Suprapubic skin (tissue), 4 donors: Measurements from ENCODE around the gene LRRN2. TPM values are rescaled to one million over a fixed set of nuclear protein-coding genes. Genes with fewer than 3 reads are reported as not detected.
"Not testable (repeated sequence)": the region's sequence is repeated elsewhere in the genome, so short reads cannot be mapped to it uniquely, and the experiment has no call there.

Experiments used
- DNase-seq, 2 donors: peaks; one replicate each; pipeline ENCODE4 v3.0.0-alpha.2; 2019; ENCODE audit warnings: low spot score in 2 of 2
- H3K27ac ChIP-seq: fragments of 200-600 bp; sonication (generic); one replicate; pipeline ENCODE4 v1.5.1; 2019
- H3K27me3 ChIP-seq: fragments of 200-600 bp; sonication (generic); one replicate; pipeline ENCODE4 v1.5.1; 2019
- H3K36me3 ChIP-seq: fragments of 200-600 bp; sonication (generic); one replicate; pipeline ENCODE4 v1.5.1; 2019
- H3K4me1 ChIP-seq: fragments of 200-600 bp; sonication (generic); one replicate; pipeline ENCODE4 v1.5.1; 2019
- H3K4me3 ChIP-seq: fragments of 200-600 bp; sonication (generic); one replicate; pipeline ENCODE4 v1.5.1; 2019; ENCODE audit warnings: mild to moderate bottlenecking
- H3K9me3 ChIP-seq: fragments of 200-600 bp; sonication (generic); one replicate; pipeline ENCODE4 v1.5.1; 2019
- CTCF ChIP-seq, 2 donors: fragments of 200-600 bp in 1 of 2; fragments of 450-650 bp in 1 of 2; sonication (generic) in 1 of 2; IDR thresholded peaks; one replicate each; pipeline ENCODE4 v1.5.1; 2016 to 2019; ENCODE audit warnings: antibody characterized with exemption in 2 of 2, mild to moderate bottlenecking in 1 of 2, moderate library complexity in 1 of 2
- EP300 ChIP-seq: sonication (generic); formaldehyde crosslinking; IDR thresholded peaks from one replicate; pipeline ENCODE4 v1.6.1; 2017; ENCODE audit warnings: antibody characterized with exemption
- POLR2A ChIP-seq, 2 donors: fragments of 450-650 bp; IDR thresholded peaks; one replicate each; pipeline ENCODE4 v1.6.1; 2017; ENCODE audit warnings: antibody characterized with exemption in 2 of 2, mild to moderate bottlenecking in 2 of 2, moderate library complexity in 2 of 2
- POLR2AphosphoS5 ChIP-seq, 3 donors: sonication (generic); formaldehyde crosslinking; IDR thresholded peaks; one replicate each; pipeline ENCODE4 v1.6.1; 2017; ENCODE audit warnings: antibody characterized with exemption in 3 of 3
- WGBS: methylation state at CpG from one replicate; pipeline ENCODE4 v1.1.5; 2018; 5-methylcytosine and 5-hydroxymethylcytosine counted together
- total RNA-seq, 4 donors: library from RNA; depleted of rRNA; stranded (reverse); fragments of >200 nt; gene quantifications; one replicate each; pipeline ENCODE4 v1.1.0, GENCODE V29; 2016

LRRN2 gene
- total RNA-seq, 4 donors from 2014 or later, result 0.19 to 0.85 (median 0.27) TPM

DNA sequence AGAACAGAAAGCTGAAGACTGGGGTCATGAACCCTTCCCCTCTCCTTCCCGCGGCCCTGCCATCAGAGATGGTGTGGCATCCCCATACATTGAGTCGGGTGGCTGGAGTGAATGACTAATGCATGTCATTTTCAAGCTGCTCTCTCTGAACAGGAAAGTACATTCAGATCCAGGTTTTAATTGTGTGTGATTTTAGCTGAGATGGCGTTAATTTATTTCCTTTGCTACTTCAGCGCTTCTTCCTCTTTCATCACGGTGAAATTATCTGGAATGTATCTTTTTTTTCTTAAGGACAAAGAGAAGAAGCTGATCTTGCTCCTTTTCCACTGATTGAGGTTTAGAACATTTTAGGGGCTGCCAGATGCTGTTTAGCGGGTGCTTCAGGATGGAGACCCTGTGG lies 8.6 kb upstream of the LRRN2 start:
- TF ChIP-seq POLR2A (IDR thresholded peaks at IDR 0.05) (no peak), CTCF (IDR thresholded peaks at IDR 0.05) (no peak), POLR2AphosphoS5 (IDR thresholded peaks at IDR 0.05) (no peak), EP300 (no peak)
- H3K9me3 ChIP-seq, result no peaks in the 10 kb centered on the region
- H3K27me3 ChIP-seq, result no peaks in the 10 kb centered on the region
- peaks cover 7% of the 10 kb centered on the region for H3K4me1 ChIP-seq
- no peak overlapping the region for H3K27ac ChIP-seq
- no peak overlapping the region for H3K4me3 ChIP-seq
- 79% methylated on average over 7 of the region's 7 CpGs for WGBS
- no peaks in the 10 kb centered on the region for H3K36me3 ChIP-seq
- no peak for DNase-seq

GRCh38 chr1:204692841-204693356 lies 7.4 kb upstream of the LRRN2 start:
- peaks cover 5% of the 10 kb centered on the region for H3K27me3 ChIP-seq
- no peak for DNase-seq
- no peaks in the 10 kb centered on the region for H3K36me3 ChIP-seq
- H3K27ac ChIP-seq, result no peak overlapping the region
- peaks cover 4% of the 10 kb centered on the region for H3K4me1 ChIP-seq
- H3K4me3 ChIP-seq, result no peak overlapping the region
- WGBS, result 58% methylated on average over 7 of the region's 7 CpGs
- TF ChIP-seq EP300 (no peak), POLR2A (IDR thresholded peaks at IDR 0.05) (no peak), POLR2AphosphoS5 (IDR thresholded peaks at IDR 0.05) (no peak), CTCF (IDR thresholded peaks at IDR 0.05) (no peak)
- H3K9me3 ChIP-seq, result no peaks in the 10 kb centered on the region

- H3K9me3 ChIP-seq, result no peaks in the 10 kb centered on the region
- no peak for TF ChIP-seq CTCF (IDR thresholded peaks at IDR 0.05)
- no peaks in the 10 kb centered on the region for H3K4me1 ChIP-seq
- H3K27ac ChIP-seq, result no peak overlapping the region
- H3K4me3 ChIP-seq, result no peak overlapping the region
- H3K36me3 ChIP-seq, result no peaks in the 10 kb centered on the region
- DNase-seq, result no peak
- WGBS, result 90% methylated on average over 1 of the region's 1 CpG
- H3K27me3 ChIP-seq, result peaks cover 5% of the 10 kb centered on the region
These were observed 6.8 kb upstream of the LRRN2 start for GRCh38 chr1:204692325-204692840.

DNA sequence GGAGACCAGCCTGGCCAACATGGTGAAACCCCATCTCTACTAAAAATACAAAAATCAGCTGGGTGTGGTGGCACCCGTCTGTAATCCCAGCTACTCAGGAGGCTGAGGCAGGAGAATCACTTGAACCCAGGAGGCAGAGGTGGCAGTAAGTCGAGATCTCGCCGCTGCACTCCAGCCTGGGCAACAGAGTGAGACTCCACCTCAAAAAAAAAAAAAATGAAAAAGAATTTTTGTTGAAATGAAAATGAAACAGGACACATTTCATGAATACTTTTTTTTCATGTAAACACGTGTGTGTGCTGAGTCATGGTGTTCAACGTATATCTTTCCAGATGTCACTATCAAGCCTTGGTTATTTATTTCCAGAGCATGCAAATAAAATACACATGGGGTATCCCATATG lies 5.8 kb upstream of the LRRN2 start:
- not testable (repeated sequence) for H3K36me3 ChIP-seq, H3K4me1 ChIP-seq, H3K9me3 ChIP-seq, DNase-seq, H3K4me3 ChIP-seq, H3K27ac ChIP-seq
- peaks cover 11% of the 10 kb centered on the region for H3K27me3 ChIP-seq
- 49% methylated on average over 6 of the region's 6 CpGs for WGBS

DNA sequence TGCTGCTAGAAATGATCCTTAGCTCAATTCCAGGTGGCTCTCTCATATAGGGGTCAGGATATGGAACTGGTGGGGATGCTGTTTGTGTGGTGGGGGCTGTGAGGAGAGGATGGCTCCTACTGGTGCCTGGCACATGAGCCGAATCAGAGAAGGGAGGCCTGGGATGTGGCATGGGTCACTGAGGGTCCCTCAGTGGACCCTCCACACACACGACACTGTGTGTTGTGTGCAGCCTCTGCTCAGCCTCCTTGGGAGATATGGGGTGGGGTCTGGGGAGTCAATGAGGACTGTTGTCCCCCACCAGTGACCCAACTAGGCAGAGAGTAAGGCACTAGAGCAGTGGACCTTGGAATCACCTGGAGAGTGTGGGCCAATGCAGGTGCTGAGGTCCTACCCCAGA lies 3.2 kb upstream of the LRRN2 start:
- Histone ChIP-seq H3K36me3 (no peaks in the 10 kb centered on the region), H3K27ac (no peak overlapping the region), H3K9me3 (no peaks in the 10 kb centered on the region), H3K27me3 (peaks cover 37% of the 10 kb centered on the region), H3K4me1 (peaks cover 17% of the 10 kb centered on the region), H3K4me3 (no peak overlapping the region)
- no peak for DNase-seq
- WGBS, result 100% methylated on average over 2 of the region's 2 CpGs
- TF ChIP-seq POLR2A (IDR thresholded peaks at IDR 0.05), result no peak
- no peak for TF ChIP-seq EP300
- no peak for TF ChIP-seq POLR2AphosphoS5 (IDR thresholded peaks at IDR 0.05)
- no peak for TF ChIP-seq CTCF (IDR thresholded peaks at IDR 0.05)

GRCh38 chr1:204688007-204688406 lies 2.5 kb upstream of the LRRN2 start:
- no peaks in the 10 kb centered on the region for H3K9me3 ChIP-seq
- peaks cover 17% of the 10 kb centered on the region for H3K4me1 ChIP-seq
- TF ChIP-seq POLR2A (IDR thresholded peaks at IDR 0.05) (no peak), CTCF (IDR thresholded peaks at IDR 0.05) (no peak), POLR2AphosphoS5 (IDR thresholded peaks at IDR 0.05) (no peak), EP300 (no peak)
- no peak overlapping the region for H3K27ac ChIP-seq
- WGBS, result 88% methylated on average over 2 of the region's 2 CpGs
- no peak for DNase-seq
- peaks cover 37% of the 10 kb centered on the region for H3K27me3 ChIP-seq
- H3K4me3 ChIP-seq, result no peak overlapping the region
- H3K36me3 ChIP-seq, result no peaks in the 10 kb centered on the region
